GM19324 (cell line): Measurements from ENCODE around the gene SCNN1A.

Source experiments
- ATAC-seq: cut with Tn5 transposase; IDR thresholded peaks from one replicate; pipeline ENCODE4 v1.9.1; 2021; ENCODE audit warnings: mild to moderate bottlenecking, moderate library complexity; ENCODE audit not compliant: unreplicated experiment, low FRiP score

The SCNN1A gene

DNA sequence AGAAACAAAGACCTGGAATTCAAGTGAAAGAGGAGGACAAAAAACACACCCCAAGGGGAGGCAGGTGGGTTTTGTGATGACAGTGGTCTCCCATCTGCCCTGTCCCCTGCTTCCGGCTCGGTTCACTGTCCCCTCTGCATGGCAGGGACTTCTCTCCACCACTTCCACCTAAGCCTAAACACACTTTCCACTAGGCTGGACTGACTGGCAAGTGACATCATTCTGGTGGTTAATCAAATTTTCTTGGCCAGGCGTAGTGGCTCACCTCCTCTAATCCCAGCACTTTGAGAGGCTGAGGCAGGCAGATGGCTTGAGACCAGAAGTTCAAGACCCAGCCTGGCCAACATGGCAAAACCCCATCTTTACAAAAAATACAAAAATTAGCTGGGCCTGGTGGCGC, 53.0 kb downstream of the SCNN1A start:
- no peak for ATAC-seq

- ATAC-seq, result no peak
These were observed 53.5 kb downstream of the SCNN1A start for GRCh38 chr12:6321905-6322304.

DNA sequence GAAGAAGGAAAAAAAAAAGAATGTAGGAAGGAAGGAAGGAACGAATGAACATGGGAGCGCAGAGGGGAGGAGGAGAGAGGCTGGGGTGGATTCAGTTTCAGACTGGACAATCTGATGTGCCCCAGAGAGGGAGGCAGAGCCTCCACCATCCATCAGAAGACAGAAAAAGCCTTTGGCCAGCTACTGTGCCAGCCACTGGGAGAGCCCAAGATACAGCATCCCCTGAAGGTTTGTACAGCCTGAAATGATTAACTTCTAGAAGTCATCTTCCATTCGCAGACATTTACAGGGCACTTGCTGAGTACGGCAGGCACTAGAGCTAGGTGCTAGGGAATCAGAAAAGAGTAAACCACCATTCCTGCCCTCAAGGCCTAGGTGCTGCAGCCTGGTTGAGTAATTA, 55.9 kb downstream of the SCNN1A start:
- ATAC-seq, result no peak

DNA sequence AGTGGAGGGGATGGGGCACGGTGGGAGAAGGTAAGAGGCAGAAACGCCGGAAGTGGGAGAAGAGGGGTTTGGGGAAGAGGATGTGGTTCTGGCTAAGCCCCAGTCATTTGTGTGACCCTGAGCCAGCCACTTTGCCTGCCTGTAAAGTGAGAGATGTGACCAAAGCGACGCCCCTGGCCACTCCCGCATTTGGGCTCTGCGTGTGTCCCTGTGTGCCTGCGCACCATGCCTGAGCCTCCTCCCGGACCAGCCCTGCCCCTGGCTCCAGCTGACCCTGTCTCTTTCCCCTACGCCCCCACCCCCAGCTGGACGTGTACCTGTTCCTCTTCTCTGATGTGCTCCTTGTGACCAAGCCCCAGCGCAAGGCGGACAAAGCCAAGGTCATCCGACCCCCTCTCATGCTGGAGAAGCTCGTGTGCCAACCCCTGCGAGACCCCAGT, 56.9 kb downstream of the SCNN1A start:
- no peak for ATAC-seq

- ATAC-seq, result no peak
These were observed 57.5 kb downstream of the SCNN1A start for GRCh38 chr12:6317693-6318439.

DNA sequence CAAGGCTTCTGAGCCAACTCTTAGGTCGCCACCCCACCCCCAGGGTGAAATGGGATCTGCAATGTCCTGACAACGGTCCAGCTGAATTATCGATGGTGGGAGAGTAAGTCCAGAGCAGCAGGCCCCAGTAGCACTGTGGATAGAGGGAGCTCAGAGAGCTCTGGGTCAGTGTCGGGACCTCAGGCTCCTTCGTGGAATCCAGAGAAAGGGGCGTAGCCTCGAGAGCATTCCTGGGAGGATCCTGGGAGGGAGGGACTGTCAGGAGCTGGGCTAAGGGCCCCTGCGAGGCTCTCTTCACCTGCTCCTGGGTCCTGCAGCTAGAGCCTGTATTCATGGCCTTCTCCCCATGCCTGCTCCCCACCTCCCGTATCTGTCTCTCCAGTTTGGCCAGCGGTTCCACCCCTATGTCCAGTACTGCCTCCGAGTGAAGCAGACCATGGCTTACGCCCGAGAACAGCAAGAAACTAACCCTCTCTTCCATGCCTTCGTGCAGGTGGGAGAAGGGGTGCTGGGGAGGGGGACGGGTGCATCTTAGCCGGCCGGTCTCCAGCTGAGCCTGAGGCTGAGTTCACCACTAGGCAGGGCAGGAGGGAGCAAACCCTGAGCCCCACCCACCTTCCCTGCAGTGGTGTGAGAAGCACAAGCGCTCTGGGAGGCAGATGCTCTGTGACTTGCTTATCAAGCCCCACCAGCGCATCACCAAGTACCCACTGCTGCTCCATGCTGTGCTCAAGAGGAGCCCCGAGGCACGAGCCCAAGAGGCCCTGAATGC, 58.3 kb downstream of the SCNN1A start:
- no peak for ATAC-seq

GRCh38 chr12:6315704-6316597, 59.4 kb downstream of the SCNN1A start:
- ATAC-seq, result no peak

- no peak for ATAC-seq
These were observed 60.2 kb downstream of the SCNN1A start for GRCh38 chr12:6315184-6315583.

GRCh38 chr12:6314776-6315175, 60.6 kb downstream of the SCNN1A start:
- ATAC-seq, result no peak

GRCh38 chr12:6313326-6313940, 61.9 kb downstream of the SCNN1A start:
- no peak for ATAC-seq

DNA sequence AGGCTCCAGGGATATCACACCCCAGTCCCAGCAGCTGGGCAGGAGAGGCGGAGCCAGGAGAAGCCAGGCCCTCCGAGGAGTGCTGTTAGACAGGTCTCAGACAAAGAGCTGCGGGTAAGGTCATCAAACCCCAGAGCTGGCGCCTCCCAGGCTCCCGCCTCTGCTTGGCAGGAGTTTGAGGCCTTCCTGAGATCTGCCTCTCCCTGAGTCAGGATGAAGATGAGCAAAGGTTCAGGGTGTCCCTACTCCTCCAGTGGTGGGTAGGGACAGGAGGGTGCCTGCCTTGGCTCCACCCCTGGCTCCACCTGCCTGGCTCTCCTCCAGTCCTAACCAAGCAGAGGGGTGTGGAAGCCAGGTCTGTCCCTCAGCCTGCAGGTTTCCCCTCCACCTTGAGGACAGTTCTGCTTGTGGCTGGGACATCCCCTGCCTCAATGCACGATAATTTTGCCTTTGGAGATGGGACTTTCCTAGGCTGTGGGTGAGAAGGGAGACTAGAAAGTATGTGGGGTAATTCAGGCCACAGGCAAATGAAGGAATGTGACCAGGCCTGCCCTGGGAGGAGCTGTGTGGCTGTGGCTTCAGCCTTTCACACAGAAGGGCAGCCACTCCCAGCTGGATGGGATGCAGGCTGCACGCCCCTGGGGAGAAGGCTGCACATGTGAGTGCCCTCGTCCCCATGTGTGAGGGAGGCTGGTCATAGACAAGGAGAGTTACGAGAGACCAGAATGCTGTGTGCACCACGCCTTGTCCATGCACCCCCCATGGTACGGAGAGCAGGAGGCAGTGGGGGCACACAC, 62.6 kb downstream of the SCNN1A start:
- no peak for ATAC-seq

DNA sequence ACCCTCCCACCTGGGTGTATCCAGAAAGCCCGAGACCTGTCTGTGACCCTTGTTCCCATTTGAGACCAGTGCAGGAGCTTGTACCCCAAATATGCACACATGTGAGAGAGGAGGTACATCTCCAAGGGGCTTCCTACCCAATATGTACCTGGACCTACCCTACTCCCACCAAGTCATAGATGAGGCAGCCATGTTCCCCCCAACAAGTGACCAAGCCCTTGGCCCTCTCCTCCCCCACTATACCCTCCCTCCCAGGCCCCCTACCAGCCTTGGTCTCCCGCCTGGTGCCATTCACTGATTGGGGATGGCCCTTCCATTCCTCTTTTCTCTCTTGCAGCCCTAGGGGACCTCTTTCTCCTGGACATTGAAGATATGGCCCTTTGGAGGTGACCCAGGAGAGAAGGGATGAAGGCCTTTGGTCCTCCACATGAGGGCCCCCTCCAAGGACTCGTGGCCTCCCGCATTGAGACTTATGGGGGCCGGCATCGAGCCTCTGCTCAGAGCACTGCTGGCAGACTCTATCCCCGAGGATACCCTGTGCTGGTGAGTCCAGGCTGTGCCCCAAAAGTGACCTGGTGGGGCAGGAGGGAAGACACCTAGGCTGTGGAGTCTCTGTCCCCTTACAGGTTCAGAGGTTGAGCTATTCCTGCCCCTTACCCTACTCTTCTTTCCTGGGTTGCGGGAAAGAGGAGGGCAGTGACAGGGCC, 63.4 kb downstream of the SCNN1A start:
- ATAC-seq, result no peak

DNA sequence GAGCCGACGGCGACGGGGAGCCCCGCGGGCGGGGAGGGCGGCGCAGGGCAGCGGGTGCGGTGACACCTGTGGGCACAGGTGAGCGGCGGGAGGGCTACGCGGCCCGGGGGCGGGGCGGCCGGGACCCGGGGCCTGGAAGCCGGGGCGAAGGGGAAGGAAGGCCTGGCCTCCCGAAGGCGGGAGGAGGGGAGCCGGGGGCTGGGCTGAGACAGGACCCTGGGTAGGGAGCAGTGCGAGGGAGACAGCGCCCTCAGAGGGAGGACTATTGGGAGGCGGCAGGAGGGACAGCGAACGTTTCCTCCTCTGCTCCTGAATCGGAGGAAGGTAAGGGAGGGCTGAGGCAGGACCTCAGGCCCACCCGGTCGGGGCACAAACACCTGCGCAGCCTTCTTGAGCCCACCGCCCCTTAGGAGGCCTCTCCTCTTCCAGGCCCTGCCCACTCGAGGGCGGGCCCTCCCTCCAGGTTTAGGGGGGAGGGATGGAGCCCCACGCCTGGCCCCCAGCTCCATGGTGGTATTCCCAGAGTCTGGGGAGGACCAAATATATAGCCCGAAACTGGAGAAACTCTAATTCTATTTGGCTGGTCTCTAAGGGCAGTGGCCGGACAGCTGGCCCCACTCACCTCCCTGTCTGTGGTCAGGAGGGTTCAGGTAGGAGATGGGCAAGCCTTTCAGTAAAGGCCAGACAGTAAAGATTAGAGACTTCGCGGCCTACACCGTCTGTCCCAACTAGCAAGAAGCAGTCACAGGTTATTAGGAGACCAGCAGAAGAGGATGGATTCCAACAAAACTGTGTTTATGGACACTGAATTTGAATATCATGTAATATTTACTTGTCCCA, 64.4 kb downstream of the SCNN1A start:
- no peak for ATAC-seq

DNA sequence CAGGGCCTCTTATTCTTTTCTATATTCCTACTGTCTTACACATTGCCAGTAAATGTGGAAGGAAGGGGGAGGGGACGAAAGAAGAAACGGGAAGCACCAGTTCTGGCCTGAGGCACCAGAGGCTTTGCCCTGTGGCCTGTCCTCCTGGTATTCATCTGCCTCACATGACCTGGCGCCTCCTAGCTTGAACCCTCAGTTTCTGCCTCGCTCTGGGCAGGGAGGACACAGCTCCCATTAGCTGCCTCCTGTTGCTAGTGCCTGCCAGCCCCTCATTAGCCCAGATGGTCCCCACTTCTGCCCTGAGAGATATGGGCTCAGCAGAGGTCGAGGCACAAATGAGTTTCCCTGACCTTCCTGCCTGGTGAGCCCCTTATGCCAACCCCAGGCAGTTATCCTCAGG, 67.8 kb downstream of the SCNN1A start:
- ATAC-seq, result no peak

DNA sequence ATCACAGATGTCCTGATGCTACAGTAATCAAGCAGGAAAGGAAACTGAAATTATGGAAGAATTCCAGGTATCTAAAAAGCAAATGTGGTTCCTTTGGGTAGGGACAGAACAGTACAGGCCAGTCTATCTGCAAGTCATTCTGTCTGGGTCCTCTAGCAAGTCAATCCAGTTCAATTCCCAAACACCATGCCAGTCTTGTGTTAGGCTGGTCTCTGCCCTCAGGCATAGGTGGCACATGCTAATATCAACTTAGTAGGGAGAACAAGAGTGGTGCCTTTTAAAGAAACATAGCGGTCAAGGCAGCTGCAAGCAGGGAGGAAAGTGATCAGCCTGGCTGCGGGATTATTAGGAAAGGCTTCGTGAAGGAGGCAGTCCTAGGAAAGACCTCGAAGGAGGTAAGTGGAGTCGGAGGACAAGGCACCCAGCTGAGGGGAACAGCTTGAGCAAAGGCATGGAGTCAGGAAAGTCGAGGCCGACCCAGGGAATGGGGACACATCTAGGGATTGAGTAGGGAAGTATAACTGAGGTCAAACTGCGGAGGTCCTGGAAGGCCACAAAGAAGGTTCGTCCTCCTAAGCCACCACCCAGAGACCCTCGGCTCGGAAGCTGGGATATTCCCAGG, 68.7 kb downstream of the SCNN1A start:
- no peak for ATAC-seq

GRCh38 chr12:6306151-6306550, 69.2 kb downstream of the SCNN1A start:
- ATAC-seq, result no peak

DNA sequence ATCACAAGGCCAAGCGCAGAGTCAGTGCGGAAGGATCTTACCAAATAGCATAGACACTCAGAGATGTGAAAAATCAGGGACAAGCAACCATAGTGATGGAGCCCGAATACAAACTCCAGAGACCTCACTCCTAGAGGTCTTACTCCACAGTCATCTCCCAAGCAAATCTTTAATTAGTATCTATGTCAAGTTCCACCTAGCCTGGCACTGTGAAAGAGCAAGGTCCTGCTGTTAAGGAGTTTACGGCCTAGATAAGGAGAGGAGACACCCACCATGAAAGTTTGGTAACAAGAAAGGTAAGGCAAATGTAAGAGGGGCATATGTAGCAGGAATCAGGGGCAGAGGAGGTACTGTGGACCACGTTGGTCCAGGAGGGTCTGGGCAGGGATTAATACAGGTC, 72.3 kb downstream of the SCNN1A start:
- no peak for ATAC-seq

- no peak for ATAC-seq
These were observed 72.7 kb downstream of the SCNN1A start for GRCh38 chr12:6302621-6303020.
